Activated T-helper 17 cell treated with anti-CD3 and anti-CD28 coated beads, Interleukin-2, amount 50 U/mL, for 72 hours (primary cell): ENCODE measurements around the gene NDUFB5. TPM values are rescaled to one million over a fixed set of nuclear protein-coding genes. Genes with fewer than 3 reads are reported as not detected.

Experiments used
- total RNA-seq, 2 donors: library from RNA; stranded (reverse); gene quantifications; one replicate each; pipeline ENCODE4 v1.2.3, GENCODE V29; 2022

NDUFB5 gene
- total RNA-seq, 2 donors from 2014 or later: 81.7 to 96.9 TPM

Other genes with a start within 250 kb of the NDUFB5 start
- 1 to 10 TPM in 1 of 2 donors, under 1 TPM in 1; 0.53 to 1.7 TPM for gene GNB4, start 153.3 kb upstream of the NDUFB5 start, total RNA-seq
- 10 to 100 TPM; 59.0 to 88.4 TPM for gene ACTL6A, start 41.9 kb upstream of the NDUFB5 start, total RNA-seq
- gene MRPL47, start 156 bp upstream of the NDUFB5 start, total RNA-seq: 10 to 100 TPM; 35.9 to 62.6 TPM
- gene USP13, start 48.2 kb downstream of the NDUFB5 start, total RNA-seq: 10 to 100 TPM in 1 of 2 donors, 1 to 10 TPM in 1; 4.2 to 12.9 TPM